ENCODE measurements around the gene MCF2.
"Not testable (repeated sequence)": the region's sequence is repeated elsewhere in the genome, so short reads cannot be mapped to it uniquely, and the experiment has no call there.

Gene MCF2

GRCh38 chrX:139708067-139708466 lies at the start of gene MCF2:
TSS of gene MCF2 (minus strand) at chrX:139708167. CDS start at chrX:139651744, 56,423 bp downstream.
- no peak for DNase-seq

- DNase-seq = no peak
Observed at GRCh38 chrX:139751053-139751452, 43.1 kb upstream of the MCF2 start.

- no peak for DNase-seq
Observed at GRCh38 chrX:139750390-139750789, 42.4 kb upstream of the MCF2 start.

GRCh38 chrX:139739138-139739537 lies 31.2 kb upstream of the MCF2 start:
- peak; percentile 12 to 15 for DNase-seq

GRCh38 chrX:139738581-139738980 lies 30.6 kb upstream of the MCF2 start:
- DNase-seq = peak in 1 of 2 donors; percentile 2

- no peak for DNase-seq
Observed at GRCh38 chrX:139736151-139736550, 28.2 kb upstream of the MCF2 start.

GRCh38 chrX:139734996-139735395 lies 27.0 kb upstream of the MCF2 start:
- DNase-seq = no peak

- no peak for DNase-seq
Observed at GRCh38 chrX:139725720-139726119, 17.8 kb upstream of the MCF2 start.

GRCh38 chrX:139724626-139725025 lies 16.7 kb upstream of the MCF2 start:
- no peak for DNase-seq

GRCh38 chrX:139720979-139721378 lies 13.0 kb upstream of the MCF2 start:
- no peak for DNase-seq

GRCh38 chrX:139720136-139720535 lies 12.2 kb upstream of the MCF2 start:
- no peak for DNase-seq

GRCh38 chrX:139702658-139703057 lies 5.3 kb downstream of the MCF2 start:
- DNase-seq = no peak

GRCh38 chrX:139692908-139693307 lies 15.1 kb downstream of the MCF2 start:
- DNase-seq = no peak

GRCh38 chrX:139692506-139692849 lies 15.5 kb downstream of the MCF2 start:
- DNase-seq = no peak

GRCh38 chrX:139691843-139692505 lies 16.0 kb downstream of the MCF2 start:
- DNase-seq = no peak

- DNase-seq = no peak
Observed at GRCh38 chrX:139691493-139691842, 16.5 kb downstream of the MCF2 start.

- not testable (repeated sequence) for DNase-seq
Observed at GRCh38 chrX:139685175-139685574, 22.8 kb downstream of the MCF2 start.

- DNase-seq = no peak
Observed at GRCh38 chrX:139680356-139680755, 27.6 kb downstream of the MCF2 start.

- no peak for DNase-seq
Observed at GRCh38 chrX:139647597-139647996, 60.4 kb downstream of the MCF2 start.

GRCh38 chrX:139642241-139642927 lies 65.6 kb downstream of the MCF2 start:
- DNase-seq = no peak

- DNase-seq = no peak
Observed at GRCh38 chrX:139640259-139640658, 67.7 kb downstream of the MCF2 start.

GRCh38 chrX:139639253-139639652 lies 68.7 kb downstream of the MCF2 start:
- DNase-seq = no peak

GRCh38 chrX:139600105-139600504 lies 107.9 kb downstream of the MCF2 start:
- no peak for DNase-seq

GRCh38 chrX:139596068-139596467 lies 111.9 kb downstream of the MCF2 start:
- DNase-seq = no peak

GRCh38 chrX:139585613-139586012 lies 122.4 kb downstream of the MCF2 start:
- no peak for DNase-seq

All from CD4-positive, alpha-beta T cell treated with Interleukin-4 for 1 hour (primary cell).